Stimulated activated CD8-positive, alpha-beta memory T cell treated with anti-CD3 and anti-CD28 coated beads, Interleukin-7, amount 100 ng/mL, for 1 hour (primary cell): ENCODE results near the gene PROSER2.

Source experiments
- DNase-seq, 2 donors: peaks; one replicate each; pipeline ENCODE4 v3.0.0-alpha.2; 2020; ENCODE audit warnings: low read depth in 2 of 2

Gene PROSER2, protein sequence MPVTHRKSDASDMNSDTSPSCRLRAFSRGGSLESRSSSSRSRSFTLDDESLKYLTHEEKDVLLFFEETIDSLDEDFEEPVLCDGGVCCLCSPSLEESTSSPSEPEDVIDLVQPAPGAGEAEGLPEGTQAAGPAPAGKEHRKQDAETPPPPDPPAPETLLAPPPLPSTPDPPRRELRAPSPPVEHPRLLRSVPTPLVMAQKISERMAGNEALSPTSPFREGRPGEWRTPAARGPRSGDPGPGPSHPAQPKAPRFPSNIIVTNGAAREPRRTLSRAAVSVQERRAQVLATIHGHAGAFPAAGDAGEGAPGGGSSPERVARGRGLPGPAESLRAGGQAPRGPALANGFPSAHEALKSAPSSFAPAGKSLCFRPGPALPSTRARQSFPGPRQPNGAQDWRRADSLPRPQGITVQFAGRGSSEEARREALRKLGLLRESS

DNA sequence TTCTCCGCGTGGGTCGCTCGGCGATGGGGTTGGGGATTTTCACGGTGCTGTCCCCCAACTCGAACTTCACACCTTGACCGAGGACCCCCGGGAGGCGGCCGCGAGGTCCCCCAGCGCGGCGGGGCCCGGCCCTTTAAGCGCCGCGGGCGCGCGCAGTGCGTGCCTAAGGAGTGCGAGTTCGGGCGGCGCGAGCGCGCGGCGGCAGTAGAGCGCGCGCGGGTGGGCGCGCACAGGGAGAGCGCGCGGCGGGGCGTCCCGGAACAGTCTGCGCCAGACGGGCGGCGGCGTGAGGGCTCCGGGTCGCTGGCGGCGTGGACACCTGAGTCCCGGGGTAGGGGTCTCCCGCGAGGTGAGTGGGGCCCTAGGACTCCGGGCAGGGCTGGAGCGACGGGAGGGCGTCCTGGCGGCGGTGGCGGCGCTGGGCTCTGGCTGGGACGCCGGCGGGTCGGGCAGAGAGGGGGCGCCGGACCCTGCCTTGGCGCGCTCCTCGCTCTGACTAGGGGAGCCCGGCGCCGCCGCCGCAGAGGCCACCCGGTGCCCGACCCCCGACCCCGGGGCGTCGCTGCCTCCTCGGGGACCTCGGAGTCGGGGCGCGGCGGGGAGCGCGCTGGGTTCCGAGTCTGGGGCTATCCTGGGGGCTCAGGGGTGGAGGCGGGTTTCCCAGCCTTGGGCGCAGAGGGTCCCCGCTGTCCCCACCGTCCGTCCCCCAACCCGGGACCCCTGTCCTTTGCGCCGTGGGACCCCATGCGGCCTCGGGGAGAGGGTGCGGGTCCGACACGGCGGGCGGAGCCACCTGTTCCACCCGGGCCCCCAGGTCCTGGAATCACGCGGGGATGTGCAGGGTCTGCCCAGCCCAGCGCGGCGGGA, at the start of gene PROSER2:
Gene PROSER2, plus strand, starts transcription at position 235 of the 867 bp plus-strand sequence. CDS start 28,722 bp downstream, outside the sequence.
- no peak for DNase-seq

DNA sequence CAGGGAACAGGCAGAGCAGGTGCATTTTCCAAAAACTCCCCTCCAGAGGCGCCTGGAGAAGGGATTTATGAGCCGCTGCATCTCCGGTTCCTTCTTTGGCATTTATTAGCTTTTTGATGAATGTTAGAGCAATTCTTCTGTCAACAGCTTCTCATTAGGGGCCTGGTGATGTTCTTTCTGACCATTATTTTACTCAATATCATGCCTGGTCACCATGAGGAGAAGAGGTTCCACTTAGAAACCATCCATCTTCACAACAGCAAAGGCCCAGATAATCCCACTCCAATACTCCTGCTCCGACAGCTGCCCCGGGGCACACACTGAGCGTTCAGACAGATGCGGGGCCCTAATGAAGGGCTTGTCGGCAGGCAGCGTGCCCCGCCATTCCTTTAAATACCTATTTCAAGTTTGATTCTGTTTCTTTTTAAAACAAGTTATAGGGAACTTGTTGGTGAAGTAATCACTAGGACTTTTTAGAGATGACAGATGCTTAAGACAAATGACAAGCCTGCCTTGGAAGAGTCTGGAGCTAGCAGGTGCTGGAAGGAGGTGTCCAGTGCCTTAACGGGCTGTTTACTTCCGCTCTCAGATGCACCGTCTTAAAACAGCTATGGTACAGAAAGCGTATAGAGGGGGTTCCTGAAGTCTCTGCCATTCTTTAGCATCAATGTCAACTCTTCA, 49.3 kb upstream of the PROSER2 start:
- no peak for DNase-seq

DNA sequence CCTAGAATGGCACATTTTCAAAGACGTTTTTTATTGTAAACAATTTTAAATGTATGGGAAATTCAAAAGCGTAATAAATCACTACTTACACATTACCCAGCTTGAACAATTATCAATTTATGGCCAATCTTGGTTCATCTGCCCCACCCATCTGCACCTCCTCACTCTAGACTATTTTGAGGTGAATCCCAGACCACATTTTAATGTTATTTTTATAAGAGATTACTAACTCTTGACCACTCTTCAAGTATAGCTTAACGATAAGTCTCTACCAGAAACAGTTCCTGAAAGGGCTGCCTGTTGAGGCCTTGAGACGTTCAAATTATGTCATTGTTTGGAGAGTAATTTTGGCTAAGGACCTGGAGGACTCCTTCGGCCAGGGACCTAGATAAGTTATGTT, 47.7 kb upstream of the PROSER2 start:
- no peak for DNase-seq

DNA sequence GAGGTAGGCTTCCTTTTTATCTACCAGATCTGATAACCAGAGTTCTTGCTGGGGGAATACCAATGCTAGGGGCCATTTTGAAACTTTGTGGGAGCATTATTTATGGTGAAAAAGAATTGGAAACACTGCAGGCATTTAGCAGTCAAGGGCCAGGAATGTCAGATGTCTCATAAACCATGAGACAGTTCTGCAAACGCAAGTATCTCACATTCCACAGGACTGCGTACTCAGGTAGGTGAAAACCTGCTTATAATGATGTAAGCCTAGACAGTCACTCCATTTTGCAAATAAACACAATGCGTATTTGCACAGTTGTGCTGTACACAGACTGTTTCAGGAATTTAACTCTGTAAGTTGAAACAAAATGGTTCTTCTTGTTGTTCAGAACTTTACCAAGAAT, 47.1 kb upstream of the PROSER2 start:
- DNase-seq = no peak

DNA sequence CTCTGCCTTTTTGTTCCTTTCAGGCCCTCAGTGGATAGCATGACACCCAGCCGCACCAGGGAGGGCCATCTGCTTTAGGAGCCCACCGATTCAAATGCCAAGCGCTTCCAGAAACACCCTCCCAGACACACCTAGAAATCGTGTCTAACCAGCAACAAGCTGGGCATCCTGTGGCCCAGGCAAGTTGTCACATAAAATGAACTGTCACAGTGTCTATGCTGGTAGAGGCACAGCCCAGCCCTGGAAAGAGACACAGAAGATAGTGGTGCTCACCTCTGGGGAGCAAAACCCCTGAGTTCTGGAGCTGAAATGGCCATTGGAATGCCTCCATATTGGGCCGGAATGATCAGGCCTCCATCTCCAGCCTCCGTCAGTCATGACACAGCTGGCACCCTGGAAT, 42.0 kb upstream of the PROSER2 start:
- DNase-seq = no peak

DNA sequence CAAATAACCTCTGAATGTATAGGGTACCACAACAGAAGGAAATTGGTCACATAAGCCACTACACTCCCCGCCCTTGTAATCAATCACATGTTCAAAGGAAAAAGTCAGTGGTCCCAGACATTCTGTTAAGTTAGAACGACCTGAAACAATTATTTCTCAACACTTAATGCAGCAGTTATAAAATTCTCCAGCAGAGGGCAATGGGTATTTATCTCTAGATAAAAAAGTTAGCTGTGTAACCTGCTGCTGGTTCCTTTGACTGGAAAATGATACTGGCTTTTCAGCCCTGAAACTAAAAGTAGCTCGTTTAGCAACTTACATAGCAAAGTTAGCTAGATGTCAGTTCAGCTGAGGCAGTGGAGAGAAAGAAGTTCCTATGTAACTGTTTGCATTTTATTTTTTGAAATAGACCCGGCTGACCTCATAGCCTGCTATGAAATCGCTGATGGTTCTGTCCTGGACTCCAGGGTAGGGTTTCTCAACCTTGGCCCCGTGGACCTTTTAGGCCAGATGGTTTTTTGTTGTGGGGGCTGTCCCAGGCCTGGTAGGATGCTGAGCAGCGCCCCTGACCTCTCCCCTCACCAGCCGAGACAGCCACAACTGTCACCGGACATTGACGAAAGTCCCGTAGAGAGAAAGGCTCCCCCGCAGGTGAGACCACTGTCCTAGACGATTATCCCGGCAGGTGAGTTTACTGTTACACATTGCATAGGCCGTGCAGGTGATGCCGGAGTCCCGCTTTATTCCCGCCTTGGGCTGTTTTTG, 40.2 kb upstream of the PROSER2 start:
- DNase-seq = no peak

DNA sequence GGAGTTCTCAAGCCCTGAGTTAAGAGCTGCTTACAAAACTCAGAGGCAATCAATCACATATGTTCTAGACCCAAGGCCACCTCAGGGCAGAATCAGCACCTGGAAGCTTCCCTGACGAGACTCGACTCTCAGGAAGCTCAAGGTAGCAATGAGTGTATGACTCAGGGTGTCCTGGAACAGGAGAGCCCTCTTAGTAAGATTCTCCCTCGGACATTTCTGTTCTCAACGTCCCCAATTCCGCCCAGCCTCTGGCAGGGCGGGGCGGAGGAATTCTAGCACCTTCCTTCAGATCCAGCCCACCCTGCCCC, 39.6 kb upstream of the PROSER2 start:
- DNase-seq = no peak

DNA sequence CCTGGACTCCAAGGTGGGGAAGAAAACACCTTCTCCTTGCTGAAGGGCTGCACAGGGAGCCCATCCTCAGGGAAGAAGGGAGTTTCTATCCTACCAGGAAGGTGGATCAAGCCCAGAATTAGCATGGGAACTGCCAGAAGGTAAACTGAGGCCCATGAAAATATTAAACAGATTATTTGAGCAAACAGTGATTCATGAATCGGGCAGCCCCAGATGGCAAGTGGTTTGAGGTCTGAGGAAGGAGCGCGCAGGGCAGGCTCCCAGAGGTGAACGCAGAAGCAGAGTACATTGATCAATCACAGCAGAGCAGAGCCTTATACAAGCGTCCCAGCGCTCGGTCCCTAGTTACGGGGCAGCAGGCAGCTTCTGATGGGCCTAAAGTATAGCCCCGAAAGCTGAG, 35.8 kb upstream of the PROSER2 start:
- DNase-seq = no peak

DNA sequence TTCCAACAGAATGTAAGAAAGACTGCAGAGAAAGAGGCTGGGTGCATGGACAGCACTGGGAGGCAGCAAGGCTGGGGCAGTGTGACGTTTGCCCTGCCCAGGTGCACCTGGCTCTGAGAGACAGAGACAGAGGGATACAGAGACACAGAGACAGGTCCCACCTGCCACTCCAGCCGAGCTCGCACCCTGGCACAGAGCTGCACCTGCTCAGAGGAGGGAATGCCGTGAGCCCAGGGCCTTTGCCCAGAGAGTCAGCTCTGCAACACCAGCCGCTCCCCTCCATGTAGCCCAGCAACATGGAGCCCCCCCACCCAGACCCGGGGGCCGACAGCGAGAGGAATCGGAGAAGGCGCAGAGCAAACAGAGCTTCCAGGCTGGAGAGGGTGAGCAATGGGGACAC, 35.3 kb upstream of the PROSER2 start:
- no peak for DNase-seq

DNA sequence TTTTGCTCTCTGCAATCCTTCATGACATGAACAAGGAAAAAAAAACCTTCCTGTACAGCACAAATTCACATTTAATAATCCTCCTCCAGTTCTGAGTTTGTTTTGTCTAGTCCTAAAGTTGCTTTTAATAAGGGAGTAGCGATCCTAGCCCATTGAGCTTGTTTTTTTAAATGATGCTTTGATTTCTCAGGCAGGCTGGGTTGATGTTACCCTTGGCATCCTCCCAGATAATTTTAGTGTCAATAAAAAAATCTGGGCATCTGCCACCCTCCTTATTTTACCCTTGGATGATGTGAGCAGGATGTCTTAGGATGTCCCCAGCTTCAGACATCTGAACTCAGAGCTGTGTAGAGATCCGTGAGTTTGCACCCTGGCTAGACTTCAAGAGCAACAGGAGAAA, 33.9 kb upstream of the PROSER2 start:
- no peak for DNase-seq

DNA sequence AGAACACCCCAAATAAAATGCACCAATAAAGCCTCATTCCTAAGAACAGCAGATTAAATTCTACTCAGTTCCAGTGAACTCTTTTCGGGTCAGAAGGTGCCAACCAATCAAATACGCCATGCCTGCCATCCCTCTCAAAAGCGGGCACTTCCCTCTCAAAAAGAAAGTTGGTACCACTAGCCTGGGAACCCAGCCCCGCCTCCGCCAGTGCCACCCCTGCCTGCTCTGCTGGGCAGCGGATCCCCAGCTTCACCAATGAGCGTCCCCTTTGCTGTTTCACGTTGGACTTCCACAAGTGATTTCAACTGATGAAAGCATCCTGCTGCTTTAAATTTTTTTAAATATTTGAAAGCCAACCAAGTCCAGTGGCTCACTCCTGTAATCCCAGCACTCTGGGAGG, 33.2 kb upstream of the PROSER2 start:
- DNase-seq = no peak

DNA sequence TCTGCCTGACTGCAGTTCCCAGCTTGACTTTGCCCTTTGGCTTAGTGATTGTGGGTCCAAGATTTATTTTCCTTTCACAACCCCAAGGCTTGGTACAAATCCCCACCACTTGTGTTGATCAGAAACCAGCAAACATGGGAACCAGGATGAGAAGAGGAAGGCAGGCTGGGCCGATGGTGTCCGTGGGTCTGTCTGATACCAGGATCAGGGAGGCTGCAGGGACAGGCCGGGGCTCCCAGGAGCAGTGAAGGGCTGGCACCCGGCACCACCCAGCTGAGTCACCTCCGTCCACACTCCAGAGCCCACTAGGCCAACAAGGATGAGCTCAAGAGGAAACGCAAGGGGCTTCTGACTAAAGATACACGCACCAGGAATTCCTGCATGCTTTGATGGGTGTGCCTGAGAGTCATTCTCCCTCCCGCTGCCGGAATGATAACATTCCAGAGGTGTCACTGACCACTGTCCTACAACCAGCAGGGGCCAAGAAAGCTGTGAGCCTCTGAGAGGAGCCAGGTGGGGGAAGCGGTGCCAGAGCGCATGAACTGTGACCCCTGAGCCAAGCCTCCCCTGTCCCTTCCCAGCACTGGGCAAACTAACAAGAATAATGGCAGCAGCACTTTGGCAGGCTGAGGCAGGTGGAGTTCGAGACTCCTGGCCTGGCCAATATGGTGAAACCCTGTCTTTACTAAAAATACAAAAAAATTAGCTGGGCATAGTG, 29.2 kb upstream of the PROSER2 start:
- DNase-seq = no peak

DNA sequence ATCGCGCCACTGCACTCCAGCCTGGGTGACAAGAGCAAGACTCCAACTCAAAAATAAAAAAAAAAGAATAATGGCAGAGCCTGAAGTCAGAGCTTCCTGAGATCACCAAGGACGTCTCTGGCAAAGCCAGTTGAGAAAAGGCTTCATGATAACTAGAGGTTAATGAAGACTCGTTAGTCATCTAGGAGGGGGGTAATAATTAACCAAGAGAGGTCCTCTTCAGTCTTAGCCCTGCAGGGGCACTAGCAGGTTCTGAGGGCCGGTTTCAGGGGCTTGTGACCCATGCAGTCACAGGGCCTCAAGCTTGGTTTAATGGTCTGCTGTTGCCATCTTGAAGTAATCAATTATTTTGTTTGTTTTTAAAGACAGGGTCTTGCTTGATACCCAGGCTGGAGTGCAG, 28.6 kb upstream of the PROSER2 start:
- no peak for DNase-seq

DNA sequence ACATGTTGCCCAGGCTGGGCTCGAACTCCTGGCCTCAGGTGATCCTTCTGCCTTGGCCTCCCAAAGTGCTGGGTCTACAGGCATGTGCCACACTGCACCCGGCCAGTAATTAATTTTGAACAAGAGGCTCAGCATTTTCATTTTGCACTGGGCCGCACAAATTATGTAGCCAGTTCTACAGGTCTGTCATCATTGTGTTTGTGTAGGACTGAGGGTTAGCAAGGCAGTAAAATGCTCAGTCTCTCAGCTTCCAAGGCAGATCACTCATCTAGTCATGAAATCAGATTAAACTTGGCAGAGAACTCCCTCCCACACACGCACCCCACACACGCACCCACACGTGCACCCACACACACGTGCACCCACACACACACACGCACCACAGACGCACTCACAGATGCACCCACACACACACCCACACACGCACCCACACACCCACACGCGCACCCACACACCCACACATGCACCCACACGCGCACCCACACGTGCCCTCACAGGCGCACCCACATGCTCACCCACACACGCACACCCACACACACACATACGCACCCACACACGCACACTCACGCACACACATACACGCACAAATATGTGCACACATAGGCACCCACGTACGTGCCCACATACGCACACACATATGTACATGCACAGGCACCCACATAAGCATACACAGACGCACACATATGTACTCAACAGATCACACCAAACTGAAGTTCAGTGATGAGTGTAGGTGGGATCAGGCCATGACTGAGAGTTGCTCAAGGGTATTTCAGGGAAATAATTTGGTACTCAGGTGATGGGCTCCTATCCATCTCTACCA, 27.8 kb upstream of the PROSER2 start:
- DNase-seq = no peak

DNA sequence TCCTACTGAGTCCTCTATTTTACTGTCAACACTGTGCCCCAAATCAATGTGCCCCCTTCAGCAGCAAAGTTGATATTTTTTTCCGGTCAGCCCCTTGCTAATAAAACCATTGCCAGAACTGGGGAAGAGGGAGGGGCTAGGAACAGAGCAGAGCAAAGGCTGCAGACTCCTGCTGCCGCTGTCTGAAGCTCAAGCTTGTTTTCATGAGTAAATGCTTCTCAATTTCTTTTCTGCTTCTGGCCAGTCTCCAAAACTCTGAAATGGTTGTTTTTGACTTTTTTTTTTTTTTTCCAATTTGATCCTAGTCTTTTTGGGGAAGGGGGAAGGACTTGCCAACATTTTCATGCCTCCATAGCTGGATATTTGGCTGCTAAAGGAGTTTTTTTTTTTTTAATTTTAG, 26.7 kb upstream of the PROSER2 start:
- DNase-seq = no peak

DNA sequence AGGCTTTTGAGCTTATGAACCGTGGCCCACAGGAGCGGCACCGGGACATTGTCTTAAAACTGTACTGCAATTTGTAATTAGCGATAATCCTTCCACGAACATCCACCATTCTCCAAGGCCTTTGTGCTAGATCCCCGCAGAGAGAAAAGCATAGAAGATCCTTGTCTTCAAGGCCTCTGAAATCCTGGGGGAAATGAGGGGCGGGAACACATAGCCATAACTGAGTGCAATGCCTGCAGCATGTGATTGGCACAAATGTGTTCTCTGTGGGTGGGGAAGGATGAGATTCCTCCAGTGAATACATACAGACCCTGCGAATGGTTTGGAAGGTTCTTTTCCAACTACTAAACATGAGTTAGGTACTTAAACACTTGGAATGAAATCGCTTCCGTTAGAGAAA, 25.9 kb upstream of the PROSER2 start:
- no peak for DNase-seq

DNA sequence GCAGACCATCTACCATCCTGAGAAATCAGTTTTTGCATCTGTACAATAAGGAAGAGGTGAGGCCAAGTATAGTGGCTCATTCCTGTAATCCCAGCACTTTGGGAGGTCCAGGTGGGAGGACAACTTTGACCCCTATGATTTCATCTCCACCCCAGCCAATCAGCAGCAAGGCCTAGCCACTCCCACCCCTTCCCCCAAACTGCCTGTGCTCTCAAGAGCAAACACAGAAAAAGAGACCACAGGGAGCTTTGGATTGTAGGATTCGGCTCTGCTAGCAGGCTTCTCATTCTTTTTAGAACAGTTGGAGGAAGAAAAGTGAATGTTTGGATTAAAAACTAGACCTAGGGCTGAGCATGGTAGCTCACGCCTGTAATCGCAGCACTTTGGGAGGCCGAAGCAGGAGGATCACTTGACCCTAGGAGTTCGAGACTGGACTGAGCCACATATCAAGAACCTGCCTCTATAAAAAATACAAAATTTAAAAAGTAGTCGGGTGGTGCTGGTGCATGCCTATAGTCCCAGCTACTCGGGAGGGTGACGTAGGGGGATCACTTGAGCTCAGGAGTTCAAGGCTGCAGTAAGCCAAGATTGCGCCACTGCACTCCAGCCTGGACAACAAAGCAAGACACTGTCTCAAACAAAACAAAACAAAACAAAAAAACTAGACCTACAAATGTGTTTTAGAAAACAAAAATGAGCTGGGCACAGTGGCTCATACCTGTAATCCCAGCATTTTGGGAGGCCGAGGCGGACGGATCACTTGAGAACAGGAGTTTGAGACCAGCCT, 25.1 kb upstream of the PROSER2 start:
- DNase-seq = no peak

DNA sequence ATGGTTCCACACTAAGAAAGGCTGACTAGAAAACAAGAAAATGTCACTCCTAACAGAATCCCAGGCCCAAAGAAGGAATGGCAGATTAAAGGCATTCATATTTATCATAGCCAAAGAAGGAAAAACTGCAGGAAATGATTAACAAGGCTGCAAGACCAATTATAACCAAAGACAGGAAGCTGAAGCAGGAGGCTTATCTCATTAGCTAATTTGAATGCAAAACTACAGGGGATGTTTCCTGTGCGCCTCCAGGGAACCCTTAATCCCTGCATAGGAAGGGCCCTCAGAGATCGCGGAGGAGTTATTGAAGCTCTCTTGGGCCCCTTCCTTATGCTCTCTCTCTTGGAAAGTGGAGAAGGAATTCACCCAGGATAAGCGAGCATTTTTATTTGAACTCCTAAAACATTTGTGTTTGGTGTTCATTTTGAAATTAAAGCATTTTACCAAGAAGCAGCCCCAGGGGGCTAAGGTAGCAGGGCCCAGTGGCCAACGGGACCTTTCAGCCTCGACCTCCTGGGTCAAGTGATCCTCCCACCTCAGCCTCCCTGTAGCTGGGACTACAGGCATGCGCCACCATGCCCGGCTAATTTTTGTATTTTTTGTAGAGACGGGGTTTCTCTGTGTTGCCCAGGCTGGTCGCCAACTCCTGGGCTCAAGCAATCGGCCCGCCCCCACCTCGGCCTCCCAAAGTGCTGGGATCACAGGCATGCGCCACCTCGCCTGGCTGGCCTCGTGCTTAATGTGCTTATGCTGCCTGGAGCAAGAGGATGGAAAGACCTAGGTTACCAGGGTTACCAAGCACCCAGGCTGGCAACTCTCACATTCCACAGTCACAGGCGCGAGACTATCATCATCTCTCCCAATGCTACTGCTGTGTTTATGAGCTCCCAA, 24.1 kb upstream of the PROSER2 start:
- DNase-seq = no peak

DNA sequence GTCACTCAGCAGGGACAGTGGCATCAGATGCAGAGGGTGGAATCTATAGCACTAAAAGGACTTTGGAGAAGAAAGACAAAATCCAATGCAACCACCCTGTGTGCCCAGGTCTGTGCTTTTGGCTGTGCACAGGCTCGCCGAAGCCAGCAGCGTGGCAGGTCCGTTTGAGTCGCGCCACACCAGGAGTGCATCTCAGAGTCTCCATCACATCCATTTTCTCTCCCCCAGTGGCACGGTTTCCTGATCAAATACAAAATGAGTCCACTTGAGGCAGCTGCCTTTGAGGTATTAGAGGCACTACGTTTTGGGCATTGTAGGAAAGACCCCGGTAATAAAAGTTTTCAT, 23.4 kb upstream of the PROSER2 start:
- no peak for DNase-seq
